HT-29 (cell line): ENCODE results near the gene LLCFC1. TPM values are rescaled to one million over a fixed set of nuclear protein-coding genes. Genes with fewer than 3 reads are reported as not detected.

Experiments
- DNase-seq: peaks from one replicate; pipeline ENCODE4 v3.0.0-alpha.2; 2015; ENCODE audit warnings: low spot score
- total RNA-seq: library from RNA; depleted of rRNA; stranded (reverse); fragments of >200 nt; shearing (Covaris generic); gene quantifications from 2 replicates; pipeline ENCODE4 v1.2.3, GENCODE V29; 2014; rRNA removed

The LLCFC1 gene
- total RNA-seq, 1 experiment from 2014 or later = not detected

- DNase-seq = no peak
These were observed 45.0 kb downstream of the LLCFC1 start for GRCh38 chr7:142984297-142984696.

Other genes with a start within 250 kb of the LLCFC1 start
- gene PRSS1, start 190.0 kb upstream of the LLCFC1 start, total RNA-seq = 3.2 and 3.3 TPM in 2 replicates
- gene PRSS2, start 168.5 kb upstream of the LLCFC1 start, total RNA-seq = 0.79 and 1.3 TPM in 2 replicates
- 35.9 and 45.9 TPM in 2 replicates for gene EPHB6, start 84.4 kb upstream of the LLCFC1 start, total RNA-seq
- 0.55 and 0.56 TPM in 2 replicates for gene TRPV6, start 53.7 kb upstream of the LLCFC1 start, total RNA-seq
- gene TRPV5, start 5.7 kb upstream of the LLCFC1 start, total RNA-seq = 0.18 TPM in 1 of 2 replicates, not detected in the other
- 0.13 TPM in 1 of 2 replicates, not detected in the other for gene KEL, start 22.9 kb downstream of the LLCFC1 start, total RNA-seq
- 0.29 TPM in 1 of 2 replicates, not detected in the other for gene OR9A2, start 87.6 kb downstream of the LLCFC1 start, total RNA-seq
- not detected in 2 replicates for gene OR6V1, start 112.9 kb downstream of the LLCFC1 start, total RNA-seq
- gene PIP, start 192.6 kb downstream of the LLCFC1 start, total RNA-seq = not detected in 2 replicates
- gene TAS2R39, start 243.9 kb downstream of the LLCFC1 start, total RNA-seq = not detected in 2 replicates